Measurements from ENCODE around the gene C2CD2L.

The C2CD2L gene

DNA sequence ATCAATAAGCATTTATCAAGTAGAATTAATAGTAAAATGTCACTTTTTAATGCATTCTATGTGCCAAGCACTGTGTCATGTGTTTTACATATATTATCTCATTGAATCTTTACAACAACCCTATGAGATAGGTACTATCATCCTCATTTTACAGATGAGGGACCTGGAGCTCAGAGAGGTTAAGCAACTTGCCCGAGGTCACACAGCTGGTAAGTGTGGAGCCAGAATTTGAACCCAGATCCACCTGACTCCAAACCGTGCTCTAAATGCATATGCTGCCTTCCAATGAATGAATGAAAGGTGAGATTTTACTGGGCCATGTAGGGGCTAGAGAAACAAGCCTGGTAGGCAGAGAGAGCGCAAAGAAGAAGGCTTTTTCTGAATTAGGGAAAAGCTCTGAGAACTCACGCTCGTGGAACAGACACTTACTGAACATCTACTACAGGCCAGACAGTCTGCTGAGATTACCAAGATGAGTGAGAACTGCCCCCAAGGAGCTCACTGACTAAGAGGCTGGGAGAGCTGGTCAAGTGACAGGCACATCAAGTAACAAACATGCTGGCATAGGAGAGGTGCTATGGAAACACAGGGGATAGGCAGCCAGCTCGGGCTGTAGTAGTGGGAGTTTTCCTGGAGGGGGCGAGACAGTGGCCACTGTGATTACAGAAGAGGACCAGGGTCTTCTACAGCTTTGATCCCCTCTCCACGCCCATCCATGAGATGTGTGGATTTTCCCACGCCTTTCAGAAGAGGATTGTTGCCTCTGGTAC lies 46.1 kb downstream of the C2CD2L start:
- TF ChIP-seq, protein P1, sequence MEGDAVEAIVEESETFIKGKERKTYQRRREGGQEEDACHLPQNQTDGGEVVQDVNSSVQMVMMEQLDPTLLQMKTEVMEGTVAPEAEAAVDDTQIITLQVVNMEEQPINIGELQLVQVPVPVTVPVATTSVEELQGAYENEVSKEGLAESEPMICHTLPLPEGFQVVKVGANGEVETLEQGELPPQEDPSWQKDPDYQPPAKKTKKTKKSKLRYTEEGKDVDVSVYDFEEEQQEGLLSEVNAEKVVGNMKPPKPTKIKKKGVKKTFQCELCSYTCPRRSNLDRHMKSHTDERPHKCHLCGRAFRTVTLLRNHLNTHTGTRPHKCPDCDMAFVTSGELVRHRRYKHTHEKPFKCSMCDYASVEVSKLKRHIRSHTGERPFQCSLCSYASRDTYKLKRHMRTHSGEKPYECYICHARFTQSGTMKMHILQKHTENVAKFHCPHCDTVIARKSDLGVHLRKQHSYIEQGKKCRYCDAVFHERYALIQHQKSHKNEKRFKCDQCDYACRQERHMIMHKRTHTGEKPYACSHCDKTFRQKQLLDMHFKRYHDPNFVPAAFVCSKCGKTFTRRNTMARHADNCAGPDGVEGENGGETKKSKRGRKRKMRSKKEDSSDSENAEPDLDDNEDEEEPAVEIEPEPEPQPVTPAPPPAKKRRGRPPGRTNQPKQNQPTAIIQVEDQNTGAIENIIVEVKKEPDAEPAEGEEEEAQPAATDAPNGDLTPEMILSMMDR (IDR thresholded peaks at IDR 0.05) = no peak
- Histone ChIP-seq H3K4me3 (no peak overlapping the region), H3K27ac (no peak overlapping the region)
- DNase-seq (ENCODE audit: low spot score) = no peak

DNA sequence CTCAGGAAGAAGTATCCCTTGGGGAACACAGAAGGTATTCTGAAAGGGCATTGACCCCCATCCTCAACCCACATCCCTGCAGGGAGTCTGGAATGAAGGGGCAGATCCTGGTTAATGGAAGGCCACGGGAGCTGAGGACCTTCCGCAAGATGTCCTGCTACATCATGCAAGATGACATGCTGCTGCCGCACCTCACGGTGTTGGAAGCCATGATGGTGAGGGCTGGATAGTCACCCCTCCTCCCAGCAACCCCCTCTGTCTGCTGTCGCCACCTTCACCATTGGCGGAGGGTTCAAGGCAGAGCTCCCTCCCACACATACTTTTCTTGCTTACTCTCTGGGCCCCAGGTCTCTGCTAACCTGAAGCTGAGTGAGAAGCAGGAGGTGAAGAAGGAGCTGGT lies 47.0 kb downstream of the C2CD2L start:
- TF ChIP-seq, protein P1 (IDR thresholded peaks at IDR 0.05) = no peak
- Histone ChIP-seq H3K4me3 (no peak overlapping the region), H3K27ac (no peak overlapping the region)
- DNase-seq (ENCODE audit: low spot score) = no peak

DNA sequence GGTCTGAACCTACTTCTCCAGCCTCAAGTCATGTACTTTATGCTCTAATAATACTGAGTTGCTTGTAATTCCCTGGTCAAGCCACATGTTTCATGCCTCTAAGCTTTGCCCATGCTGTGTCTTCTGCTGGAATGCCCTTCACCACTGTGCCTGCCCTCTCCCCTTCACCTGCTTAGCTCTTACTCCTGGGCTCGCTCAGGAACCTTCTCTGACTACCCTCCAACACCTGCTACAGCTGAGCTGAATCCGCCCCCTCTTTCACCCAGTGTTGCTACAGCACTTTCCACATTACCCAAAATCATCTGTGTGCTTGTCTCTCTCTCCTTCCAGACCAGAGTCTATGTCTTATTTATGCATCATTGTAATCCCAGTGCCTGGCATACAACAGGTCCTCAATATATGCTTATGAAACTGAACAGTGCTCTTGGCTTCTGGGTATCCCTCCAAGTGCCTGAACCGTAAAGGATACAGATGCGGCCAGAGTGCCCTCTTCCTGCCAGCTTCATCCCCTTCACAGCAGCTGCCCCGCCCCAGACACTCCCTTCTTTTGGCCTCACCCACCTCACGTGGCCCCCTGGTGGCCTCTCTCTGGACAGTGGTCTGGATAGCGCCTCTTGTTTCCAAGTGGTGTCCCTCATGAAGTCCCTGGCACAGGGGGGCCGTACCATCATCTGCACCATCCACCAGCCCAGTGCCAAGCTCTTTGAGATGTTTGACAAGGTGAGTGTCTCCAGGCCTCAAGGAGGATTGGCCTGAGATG lies 48.8 kb downstream of the C2CD2L start:
- Histone ChIP-seq H3K27ac (no peak overlapping the region), H3K4me3 (no peak overlapping the region)
- TF ChIP-seq, protein P1 (IDR thresholded peaks at IDR 0.05) = no peak
- no peak for DNase-seq (ENCODE audit: low spot score)

DNA sequence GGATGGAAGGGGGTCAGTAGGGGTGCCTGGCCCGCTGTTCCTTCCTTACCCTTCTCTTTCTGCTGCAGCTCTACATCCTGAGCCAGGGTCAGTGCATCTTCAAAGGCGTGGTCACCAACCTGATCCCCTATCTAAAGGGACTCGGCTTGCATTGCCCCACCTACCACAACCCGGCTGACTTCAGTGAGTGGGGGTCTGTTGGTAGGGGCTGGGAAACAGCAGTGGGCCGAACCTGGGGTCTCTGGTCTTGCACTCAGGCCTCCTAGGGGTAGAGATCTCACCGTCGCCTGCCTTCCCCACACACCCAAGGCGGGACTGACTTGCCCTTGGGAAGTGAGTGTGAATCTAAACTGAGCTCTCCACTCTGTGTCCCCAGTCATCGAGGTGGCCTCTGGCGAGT lies 49.4 kb downstream of the C2CD2L start:
- H3K27ac ChIP-seq = no peak overlapping the region
- no peak overlapping the region for H3K4me3 ChIP-seq
- TF ChIP-seq, protein P1 (IDR thresholded peaks at IDR 0.05) = no peak
- DNase-seq (ENCODE audit: low spot score) = no peak

DNA sequence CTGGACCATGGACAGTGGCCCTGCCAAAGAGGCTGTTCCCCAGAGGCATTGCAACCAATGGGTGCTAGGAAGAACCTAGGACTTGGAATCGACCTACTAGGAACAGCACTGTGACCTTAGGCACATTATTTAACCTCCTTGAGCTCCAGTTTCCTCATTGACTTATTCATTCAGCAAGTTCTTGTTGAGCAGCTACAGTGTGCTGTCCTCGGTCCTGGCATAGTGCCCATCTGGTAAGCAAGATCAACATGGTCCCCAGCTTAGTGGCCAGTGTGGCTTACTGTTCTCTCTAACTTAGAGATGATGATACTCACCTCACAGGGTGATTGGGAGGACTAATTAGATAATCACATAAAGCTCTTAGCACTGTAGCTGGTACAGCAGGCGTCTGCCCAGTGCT lies 49.9 kb downstream of the C2CD2L start:
- Histone ChIP-seq H3K4me3 (no peak overlapping the region), H3K27ac (no peak overlapping the region)
- TF ChIP-seq, protein P1 (IDR thresholded peaks at IDR 0.05) = no peak
- no peak for DNase-seq (ENCODE audit: low spot score)

DNA sequence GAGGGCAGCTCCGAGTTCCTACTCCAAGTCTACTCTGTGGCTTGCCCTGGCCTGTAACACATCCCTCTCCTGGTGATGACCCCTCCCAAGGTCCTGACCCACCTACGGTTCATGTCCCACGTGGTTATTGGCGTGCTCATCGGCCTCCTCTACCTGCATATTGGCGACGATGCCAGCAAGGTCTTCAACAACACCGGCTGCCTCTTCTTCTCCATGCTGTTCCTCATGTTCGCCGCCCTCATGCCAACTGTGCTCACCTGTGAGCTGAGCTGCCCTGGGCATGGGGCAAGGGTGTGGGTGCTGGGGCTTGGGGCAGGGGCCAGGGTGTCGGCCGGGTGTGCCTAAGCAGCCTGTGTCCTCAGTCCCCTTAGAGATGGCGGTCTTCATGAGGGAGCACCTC lies 51.3 kb downstream of the C2CD2L start:
- no peak for DNase-seq (ENCODE audit: low spot score)
- TF ChIP-seq, protein P1 (IDR thresholded peaks at IDR 0.05) = no peak
- no peak overlapping the region for H3K4me3 ChIP-seq

DNA sequence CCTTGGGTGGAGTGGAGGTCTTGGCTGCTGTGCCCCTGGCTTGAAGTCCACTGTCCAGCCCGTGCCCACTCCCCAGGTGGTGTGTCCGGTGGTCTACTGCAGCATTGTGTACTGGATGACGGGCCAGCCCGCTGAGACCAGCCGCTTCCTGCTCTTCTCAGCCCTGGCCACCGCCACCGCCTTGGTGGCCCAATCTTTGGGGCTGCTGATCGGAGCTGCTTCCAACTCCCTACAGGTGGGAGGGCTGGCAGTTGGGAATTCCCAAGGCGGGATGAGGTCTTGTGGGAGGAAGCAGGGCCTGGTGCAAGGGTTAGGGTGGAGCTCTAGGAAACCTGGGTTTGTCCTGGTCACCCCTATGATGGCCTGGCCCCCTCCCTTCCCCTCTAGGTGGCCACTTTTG lies 53.0 kb downstream of the C2CD2L start:
- Histone ChIP-seq H3K27ac (no peak overlapping the region), H3K4me3 (no peak overlapping the region)
- DNase-seq (ENCODE audit: low spot score) = no peak
- TF ChIP-seq, protein P1 (IDR thresholded peaks at IDR 0.05) = no peak

More for the DNA sequence above, 51.3 kb downstream of the C2CD2L start:
- H3K27ac ChIP-seq = no peak overlapping the region

All from coronary artery (tissue), 2 donors.